A549 (cell line): ENCODE results near the gene MOGAT2. TPM values are rescaled to one million over a fixed set of nuclear protein-coding genes. Genes with fewer than 3 reads are reported as not detected.
"Not testable (repeated sequence)": the region's sequence is repeated elsewhere in the genome, so short reads cannot be mapped to it uniquely, and the experiment has no call there.

Experiments
- ATAC-seq, 2 experiments: fragments of 200-7000 bp in 1 of 2; fragments of >200 bp in 1 of 2; cut with Nextera tagmentation in 1 of 2; cut with Tn5 transposase in 1 of 2; 3 replicates each; pipeline versions ENCODE4 v1.8.0 to v1.9.1; 2018 to 2020; ENCODE audit warnings: mild to moderate bottlenecking in 1 of 2, moderate library complexity in 1 of 2
- CTCF ChIA-PET: fragments of 300-600 bp; sonication (Branson Sonifier 250); formaldehyde crosslinking; extraction: SDS; loops from one replicate; lab custom pipeline; 2021; ENCODE audit warnings: antibody characterized with exemption, inconsistent platforms; lab: Yijun Ruan, JAX
- POLR2A ChIA-PET: fragments of 350-600 bp; formaldehyde crosslinking; extraction: SDS; loops from one replicate; lab custom pipeline; 2021; ENCODE audit warnings: antibody characterized with exemption, inconsistent platforms; lab: Yijun Ruan, JAX
- DNase-seq, 2 experiments: peaks; one replicate each; pipeline versions ENCODE4 v3.0.0 to v3.0.0-alpha.2; 2011 to 2016; ENCODE audit warnings: low read depth in 1 of 2, low spot score in 1 of 2
- FAIRE-seq: peaks from 2 replicates; lab custom pipeline; 2011; peaks lifted over from hg19 to GRCh38; lab: Jason Lieb, UNC
- H3K27ac ChIP-seq, 2 experiments: fragments of >200 bp; sonication (Bioruptor Twin); formaldehyde crosslinking; 3 replicates each; pipeline ENCODE4 v1.5.1; 2016 to 2017
- H3K4me1 ChIP-seq: fragments of >200 bp; sonication (Bioruptor Twin); formaldehyde crosslinking; 3 replicates; pipeline ENCODE4 v1.6.1; 2016
- H3K4me2 ChIP-seq: fragments of >200 bp; sonication (Bioruptor Twin); formaldehyde crosslinking; 3 replicates; pipeline ENCODE4 v1.6.1; 2016
- H3K4me3 ChIP-seq: fragments of >200 bp; sonication (Bioruptor Twin); formaldehyde crosslinking; 3 replicates; pipeline ENCODE4 v1.5.1; 2016
- H3K9me3 ChIP-seq: fragments of >200 bp; sonication (Bioruptor Twin); formaldehyde crosslinking; 3 replicates; pipeline ENCODE4 v1.6.1; 2016
- CBX2 ChIP-seq: fragments of 200-600 bp; sonication (generic); IDR thresholded peaks from 2 replicates; pipeline ENCODE4 v1.6.1; 2016; ENCODE audit warnings: low read depth, mild to moderate bottlenecking, borderline replicate concordance
- CHD4 ChIP-seq: fragments of 200-600 bp; sonication (generic); IDR thresholded peaks from 2 replicates; pipeline ENCODE4 v1.6.1; 2016; ENCODE audit warnings: antibody characterized with exemption, mild to moderate bottlenecking, borderline replicate concordance
- ESRRA ChIP-seq: fragments of 150-350 bp; IDR thresholded peaks from 2 replicates; pipeline ENCODE4 v1.6.1; 2014; ENCODE audit warnings: mild to moderate bottlenecking, low read length, borderline replicate concordance
- FOSL2 ChIP-seq, 2 experiments: fragments of 450-650 bp in 1 of 2; fragments of >200 bp in 1 of 2; sonication (Bioruptor Twin) in 1 of 2; formaldehyde crosslinking; IDR thresholded peaks; 2 replicates each; pipeline versions ENCODE4 v1.5.0 to v1.6.1; 2016 to 2020; ENCODE audit warnings: mild to moderate bottlenecking in 1 of 2, moderate library complexity in 1 of 2
- FOXS1 ChIP-seq: fragments of 250-450 bp; sonication (Bioruptor Pico); IDR thresholded peaks from 2 replicates; pipeline ENCODE4 v1.5.0; 2020; ENCODE audit warnings: mild to moderate bottlenecking, moderate library complexity
- HEYL ChIP-seq: fragments of 250-450 bp; sonication (Bioruptor Pico); IDR thresholded peaks from 2 replicates; pipeline ENCODE4 v1.8.0; 2021; ENCODE audit warnings: mild to moderate bottlenecking, moderate library complexity
- HOXA7 ChIP-seq: fragments of 250-450 bp; sonication (Bioruptor Pico); IDR thresholded peaks from 2 replicates; pipeline ENCODE4 v1.5.0; 2020; ENCODE audit warnings: mild to moderate bottlenecking, moderate library complexity
- HOXB13 ChIP-seq: fragments of 250-450 bp; sonication (Bioruptor Pico); IDR thresholded peaks from 2 replicates; pipeline ENCODE4 v1.5.0; 2020; ENCODE audit warnings: low read depth, mild to moderate bottlenecking, moderate library complexity
- HOXB5 ChIP-seq: fragments of 250-450 bp; sonication (Bioruptor Pico); IDR thresholded peaks from 2 replicates; pipeline ENCODE4 v1.5.0; 2020; ENCODE audit warnings: mild to moderate bottlenecking, moderate library complexity
- NFE2L2 ChIP-seq: fragments of 150-350 bp; conservative IDR thresholded peaks from 2 replicates; pipeline ENCODE4 v1.6.1; 2014; ENCODE audit warnings: low read length
- NR3C1 ChIP-seq: fragments of >200 bp; sonication (Bioruptor Twin); formaldehyde crosslinking; IDR thresholded peaks from 3 replicates; pipeline ENCODE4 v1.6.1; 2017
- POLR2A ChIP-seq: IDR thresholded peaks from 2 replicates; pipeline ENCODE4 v1.6.1; 2012; ENCODE audit warnings: mild to moderate bottlenecking, low read length
- RARB ChIP-seq: fragments of 250-450 bp; sonication (Bioruptor Pico); IDR thresholded peaks from 2 replicates; pipeline ENCODE4 v1.8.0; 2021; ENCODE audit warnings: mild to moderate bottlenecking, moderate library complexity
- TFCP2L1 ChIP-seq: fragments of 250-450 bp; sonication (Bioruptor Pico); IDR thresholded peaks from 2 replicates; pipeline ENCODE4 v1.5.0; 2021; ENCODE audit warnings: mild to moderate bottlenecking
- ZC3H11A ChIP-seq: fragments of 450-650 bp; IDR thresholded peaks from 2 replicates; pipeline ENCODE4 v1.6.1; 2014; ENCODE audit warnings: antibody characterized with exemption, mild to moderate bottlenecking
- ZFP36 ChIP-seq: fragments of 450-650 bp; IDR thresholded peaks from 2 replicates; pipeline ENCODE4 v1.6.1; 2014; ENCODE audit warnings: borderline replicate concordance; ENCODE audit not compliant: partially characterized antibody
- WGBS: methylation state at CpG from one replicate; pipeline ENCODE4 v1.1.6; 2017; ENCODE audit errors: missing lambda C conversion rate; 5-methylcytosine and 5-hydroxymethylcytosine counted together
- polyA plus RNA-seq, 4 experiments: library from polyadenylated mRNA; depleted of rRNA in 3 of 4; stranded (reverse); fragments of >200 nt; fragmentation: RNase III in 1 of 4; extraction: RNeasy Plus Mini Kit Qiagen cat#74134 plus additional on column Dnase treatment in 1 of 4; gene quantifications; 2 replicates in 3 of 4; 3 replicates in 1 of 4; pipeline ENCODE4 v1.2.3, GENCODE V29; 2011 to 2017
- TF ChIP-seq, protein P1 (sequence below): IDR thresholded peaks from 2 replicates; pipeline ENCODE4 v1.6.1; 2012

MOGAT2 gene
- polyA plus RNA-seq, 2 of the 4 experiments (the other 2 are of a cell fraction), result not detected

DNA sequence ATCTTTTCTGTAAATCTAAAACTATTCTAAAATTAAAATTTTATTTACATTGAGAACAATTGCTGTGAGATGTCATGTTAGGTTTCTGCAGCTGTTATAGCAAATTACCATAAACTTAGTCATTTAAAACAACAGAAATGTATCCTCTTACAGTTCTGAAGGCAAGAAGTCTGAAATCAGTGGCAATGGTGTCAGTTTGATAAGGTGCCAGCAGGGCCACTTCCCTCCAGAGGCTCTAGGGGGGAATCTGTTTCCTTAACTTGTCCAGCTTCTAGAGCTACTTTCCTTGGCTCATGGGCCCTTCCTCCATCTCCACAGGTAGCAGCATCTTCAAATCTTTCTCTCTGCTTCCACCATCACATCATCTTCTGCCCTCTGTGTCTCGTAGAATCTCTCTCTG, 23.0 kb downstream of the MOGAT2 start:
- ATAC-seq (0 out of 6 replicates have a peak, but pooled peaks of 1 of the 2 experiments have one; percentile 22), FAIRE-seq (no peak), DNase-seq (no peak)
- Histone ChIP-seq H3K4me2 (no peak overlapping the region), H3K4me1 (no peaks in the 10 kb centered on the region), H3K4me3 (no peak overlapping the region), H3K9me3 (peaks cover 5% of the 10 kb centered on the region; the same call in 1 of the 3 replicates), H3K27ac (no peak overlapping the region)
- ChIA-PET POLR2A (no interaction called here), CTCF (interaction anchor here (0.9 to 1.1 kb wide), 2 partner anchors 18 to 48 kb away, joined by 4 read pairs; no protein-coding TSS in a partner anchor)
- no peak for TF ChIP-seq HOXB13 (CRISPR knock-in tag)
- TF ChIP-seq, protein P1, sequence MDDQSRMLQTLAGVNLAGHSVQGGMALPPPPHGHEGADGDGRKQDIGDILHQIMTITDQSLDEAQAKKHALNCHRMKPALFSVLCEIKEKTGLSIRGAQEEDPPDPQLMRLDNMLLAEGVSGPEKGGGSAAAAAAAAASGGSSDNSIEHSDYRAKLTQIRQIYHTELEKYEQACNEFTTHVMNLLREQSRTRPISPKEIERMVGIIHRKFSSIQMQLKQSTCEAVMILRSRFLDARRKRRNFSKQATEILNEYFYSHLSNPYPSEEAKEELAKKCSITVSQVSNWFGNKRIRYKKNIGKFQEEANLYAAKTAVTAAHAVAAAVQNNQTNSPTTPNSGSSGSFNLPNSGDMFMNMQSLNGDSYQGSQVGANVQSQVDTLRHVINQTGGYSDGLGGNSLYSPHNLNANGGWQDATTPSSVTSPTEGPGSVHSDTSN, result no peak
- no peak for TF ChIP-seq HEYL (CRISPR knock-in tag)
- no peak for TF ChIP-seq RARB (CRISPR knock-in tag)
- TF ChIP-seq ESRRA, result no peak
- no peak for TF ChIP-seq NR3C1
- no peak for TF ChIP-seq FOXS1 (CRISPR knock-in tag)
- TF ChIP-seq ZFP36, result no peak
- TF ChIP-seq CHD4, result no peak
- no peak for TF ChIP-seq CBX2
- no peak for TF ChIP-seq NFE2L2
- TF ChIP-seq TFCP2L1 (CRISPR knock-in tag), result no peak
- WGBS, result 4% methylated on average over 1 of the region's 1 CpG

GRCh38 chr11:75743159-75743558, 25.5 kb downstream of the MOGAT2 start:
- FAIRE-seq, H3K4me3 ChIP-seq, H3K4me1 ChIP-seq, H3K4me2 ChIP-seq, POLR2A ChIA-PET, DNase-seq, H3K27ac ChIP-seq, H3K9me3 ChIP-seq, ATAC-seq: not testable (repeated sequence)
- CTCF ChIA-PET, result interaction anchor here (2.3 kb wide), 1 partner anchor 60 kb away, joined by 7 read pairs; no protein-coding TSS in a partner anchor
- 83% methylated on average over 4 of the region's 4 CpGs for WGBS

DNA sequence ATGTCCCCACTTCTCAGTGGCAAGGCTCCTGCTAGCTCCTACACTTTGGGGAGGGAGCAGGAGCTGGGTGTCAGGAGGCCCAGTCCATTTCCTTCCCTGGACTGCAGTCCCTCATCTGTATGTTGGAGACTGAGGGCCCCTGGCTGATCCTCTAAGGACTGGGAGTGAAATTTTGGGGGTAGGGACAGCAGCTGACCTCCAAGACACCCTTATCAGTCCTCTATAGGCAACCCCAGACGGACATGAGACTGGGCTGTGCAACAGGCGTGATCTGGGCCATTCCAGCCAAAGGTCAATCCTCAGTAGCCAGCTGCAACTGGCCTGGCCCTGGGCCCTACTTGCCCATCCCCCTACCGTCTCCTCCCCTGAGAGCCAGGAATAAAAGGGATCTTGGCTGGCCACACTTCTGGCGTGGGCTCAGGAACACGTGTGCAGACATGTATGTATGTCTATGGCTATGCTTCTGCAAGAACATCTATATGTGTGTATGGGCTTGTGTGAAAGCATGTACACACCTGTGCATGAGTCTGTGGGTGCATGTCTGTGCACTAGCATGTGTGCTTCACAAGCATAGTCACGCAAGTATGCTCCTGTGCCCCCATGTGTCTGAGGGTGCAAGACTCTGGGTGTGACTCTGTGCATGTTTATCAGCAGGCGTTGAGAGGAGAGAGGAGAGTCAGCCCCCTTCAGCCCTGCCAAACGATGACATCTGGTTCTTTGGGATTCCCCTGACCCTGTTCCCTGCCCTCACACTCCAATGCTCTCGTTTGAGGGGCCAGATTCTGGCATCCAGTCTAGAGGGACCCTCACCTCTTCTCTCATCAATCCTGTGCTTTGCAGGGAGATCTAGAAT, 26.3 kb downstream of the MOGAT2 start:
- 46% methylated on average over 9 of the region's 9 CpGs for WGBS
- no peak for ATAC-seq

DNA sequence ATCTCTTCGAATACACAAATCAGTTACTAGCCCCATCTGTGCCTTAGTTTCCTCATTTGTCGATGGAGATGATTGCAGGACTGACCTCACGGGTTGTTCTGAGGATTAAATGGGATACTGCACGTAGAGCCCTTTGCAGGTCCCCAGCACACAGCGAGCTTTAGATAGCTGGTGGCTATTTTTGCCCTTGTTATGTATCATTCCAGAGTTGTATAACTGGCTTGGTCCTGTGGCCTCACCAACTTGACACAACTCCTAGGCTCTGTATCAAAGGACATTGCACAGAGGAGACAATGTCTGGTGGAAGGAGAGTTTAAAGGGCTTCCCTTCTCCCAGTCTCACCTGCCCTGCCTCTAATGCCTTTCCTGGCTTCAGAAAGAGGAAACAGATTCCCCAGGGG, 28.2 kb downstream of the MOGAT2 start:
- DNase-seq, result no peak
- 31% methylated on average over 5 of the region's 5 CpGs for WGBS
- no peak for ATAC-seq
- ChIA-PET POLR2A (no interaction called here), CTCF (interaction anchor here (0.7 to 1.2 kb wide), 3 partner anchors 14 to 147 kb away, joined by 3 read pairs; no protein-coding TSS in a partner anchor)
- Histone ChIP-seq H3K4me3 (no peak overlapping the region), H3K4me1 (no peaks in the 10 kb centered on the region), H3K9me3 (peaks cover 3% of the 10 kb centered on the region; the same call in 1 of the 3 replicates), H3K4me2 (no peak overlapping the region)
- no peak for FAIRE-seq
- TF ChIP-seq POLR2A (no peak), ZC3H11A (no peak)
- TF ChIP-seq, all 56 proteins: peak for 0
- no peak overlapping the region for H3K27ac ChIP-seq

More for the DNA sequence above, 26.3 kb downstream of the MOGAT2 start:
- ChIA-PET POLR2A (no interaction called here), CTCF (interaction anchor here (2.3 kb wide), 1 partner anchor 59 kb away, joined by 7 read pairs; no protein-coding TSS in a partner anchor)
- TF ChIP-seq HOXA7 (CRISPR knock-in tag) (no peak), HOXB5 (CRISPR knock-in tag) (no peak), FOSL2 (IDR thresholded peaks at IDR 0.05) (no peak), FOSL2 (CRISPR knock-in tag; IDR thresholded peaks at IDR 0.05) (no peak)
- Histone ChIP-seq H3K4me3 (no peak overlapping the region), H3K4me2 (no peak overlapping the region), H3K4me1 (no peaks in the 10 kb centered on the region), H3K27ac (no peak overlapping the region), H3K9me3 (peaks cover 8% of the 10 kb centered on the region; the same call in 1 of the 3 replicates)
- no peak for DNase-seq
- FAIRE-seq, result no peak

- H3K4me1 ChIP-seq, ATAC-seq, FAIRE-seq, POLR2A ChIA-PET, H3K9me3 ChIP-seq, CTCF ChIA-PET, DNase-seq: not testable (repeated sequence)
- H3K4me3 ChIP-seq, result peak overlapping the region; percentile 21; the same call in 2 of the 3 replicates
- H3K27ac ChIP-seq, result peak overlapping the region; percentile 43; a peak in 2 of 6 replicates
- 39% methylated on average over 6 of the region's 26 CpGs for WGBS
- H3K4me2 ChIP-seq, result peak overlapping the region; percentile 47
Observed at GRCh38 chr11:75748729-75749273, 31.2 kb downstream of the MOGAT2 start.

GRCh38 chr11:75754933-75755332, 37.3 kb downstream of the MOGAT2 start:
- H3K27ac ChIP-seq, H3K9me3 ChIP-seq, H3K4me1 ChIP-seq, H3K4me3 ChIP-seq, ATAC-seq, H3K4me2 ChIP-seq, DNase-seq, POLR2A ChIA-PET: not testable (repeated sequence)
- CTCF ChIA-PET, result interaction anchor here (0.6 kb wide), 1 partner anchor 115 kb away, joined by 3 read pairs; no protein-coding TSS in a partner anchor
- peak; percentile 94 for FAIRE-seq
